Ovary (tissue), 9 donors: ENCODE data around the gene TBC1D16. TPM values are rescaled to one million over a fixed set of nuclear protein-coding genes. Genes with fewer than 3 reads are reported as not detected.

Experiments used
- DNase-seq, 5 donors: peaks; one replicate each; pipeline ENCODE4 v3.0.0-alpha.2; 2019 to 2020
- H3K27ac ChIP-seq, 2 donors: fragments of 200-600 bp; one replicate each; pipeline versions ENCODE4 v1.5.1 to v1.8.0; 2019 to 2022
- H3K27me3 ChIP-seq: fragments of 200-600 bp; one replicate; pipeline ENCODE4 v1.8.0; 2022
- H3K36me3 ChIP-seq: fragments of 200-600 bp; sonication (generic); one replicate; pipeline ENCODE4 v1.5.1; 2019
- H3K4me1 ChIP-seq: one replicate; pipeline ENCODE4 v1.8.1; 2013; ENCODE audit warnings: mild to moderate bottlenecking, moderate library complexity; ENCODE audit not compliant: insufficient read depth
- H3K4me3 ChIP-seq: fragments of 200-600 bp; sonication (generic); one replicate; pipeline ENCODE4 v1.5.1; 2017
- H3K9me3 ChIP-seq, 2 donors: fragments of 200-600 bp in 1 of 2; sonication (generic) in 1 of 2; one replicate each; pipeline versions ENCODE4 v1.5.1 to v1.8.1; 2013 to 2019; ENCODE audit warnings: mild to moderate bottlenecking in 1 of 2, moderate library complexity in 1 of 2
- EP300 ChIP-seq: sonication (generic); formaldehyde crosslinking; IDR thresholded peaks from one replicate; pipeline ENCODE4 v1.6.1; 2017; ENCODE audit warnings: antibody characterized with exemption
- POLR2A ChIP-seq: fragments of 450-650 bp; IDR thresholded peaks from one replicate; pipeline ENCODE4 v1.6.1; 2017; ENCODE audit warnings: antibody characterized with exemption, mild to moderate bottlenecking, moderate library complexity
- WGBS, 3 donors: extraction: QIAGEN DNeasy Blood & Tissue Kit in 1 of 3; methylation state at CpG; one replicate each; pipeline versions ENCODE4 v1.1.5 to v1.1.7; 2013 to 2017; 5-methylcytosine and 5-hydroxymethylcytosine counted together
- intact Hi-C, 4 donors: fragments of 100-400 bp; cut with DNase I; formaldehyde crosslinking; loops; one replicate each; pipeline versions ENCODE4 v1.11.0 to v1.15.1; 2022 to 2023
- polyA plus RNA-seq, 2 donors: library from polyadenylated mRNA; stranded (reverse); fragments of 200-250 nt in 1 of 2; fragments of 350-450 nt in 1 of 2; fragmentation: Illumina TruSeq in 1 of 2; extraction: RNeasy Lipid Tissue Mini Kit (QIAGEN cat#74804) in 1 of 2; gene quantifications; one replicate each; pipeline ENCODE4 v1.2.3, GENCODE V29; 2013 to 2014
- total RNA-seq, 7 donors: library from RNA; depleted of rRNA in 2 of 7; stranded (reverse); fragments of >200 nt in 2 of 7; fragmentation: NEBNext Ultra II Directional in 3 of 7; extraction: Animal tissue kit (Norgen Biotek cat#: 25700) in 3 of 7; gene quantifications; one replicate each; pipeline versions ENCODE4 v1.1.0 to v1.2.4, GENCODE V29; 2016 to 2023
- TF ChIP-seq, protein P1 (sequence below), 3 donors: fragments of 450-650 bp in 2 of 3; fragments of 200-600 bp in 1 of 3; IDR thresholded peaks; one replicate each; pipeline versions ENCODE4 v1.5.1 to v1.8.0; 2016 to 2022; ENCODE audit warnings: antibody characterized with exemption in 3 of 3, mild to moderate bottlenecking in 1 of 3
- donor health status: DM: no; HTN: no; CAD: no; lungs with moderate emphysema.
- donor health status: DM: no; HTN: no; CAD: no.
- donor health status: Bipolar disorder and iron deficiency.
- donor health status: DM: yes; HTN: yes; CAD: no.
- donor health status: DM: no; HTN: no; CAD: no.
- donor health status: DM: yes; HTN: yes; CAD: no.

TBC1D16 gene
- total and polyA plus RNA-seq, 9 donors: 9.3 to 40.5 (median 27.1) TPM

GRCh38 chr17:79919862-79920720 lies 115.6 kb downstream of the TBC1D16 start:
- H3K27me3 ChIP-seq: no peaks in the 10 kb centered on the region
- no peaks in the 10 kb centered on the region for H3K36me3 ChIP-seq
- DNase-seq: peak in 1 of 5 donors; percentile 35
- intact Hi-C loops: loop anchor here in 2 of 4 donors (10.0 kb wide), 3 partner anchors 55 to 175 kb away; no protein-coding TSS in a partner anchor
- no peak overlapping the region for H3K27ac ChIP-seq
- H3K4me1 ChIP-seq: peaks cover 3% of the 10 kb centered on the region
- no peaks in the 10 kb centered on the region for H3K9me3 ChIP-seq
- 48 to 53% (median 51%) methylated on average over 18 to 28 of the region's 28 CpGs for WGBS, 3 donors
- no peak for TF ChIP-seq POLR2A
- H3K4me3 ChIP-seq: no peak overlapping the region

DNA sequence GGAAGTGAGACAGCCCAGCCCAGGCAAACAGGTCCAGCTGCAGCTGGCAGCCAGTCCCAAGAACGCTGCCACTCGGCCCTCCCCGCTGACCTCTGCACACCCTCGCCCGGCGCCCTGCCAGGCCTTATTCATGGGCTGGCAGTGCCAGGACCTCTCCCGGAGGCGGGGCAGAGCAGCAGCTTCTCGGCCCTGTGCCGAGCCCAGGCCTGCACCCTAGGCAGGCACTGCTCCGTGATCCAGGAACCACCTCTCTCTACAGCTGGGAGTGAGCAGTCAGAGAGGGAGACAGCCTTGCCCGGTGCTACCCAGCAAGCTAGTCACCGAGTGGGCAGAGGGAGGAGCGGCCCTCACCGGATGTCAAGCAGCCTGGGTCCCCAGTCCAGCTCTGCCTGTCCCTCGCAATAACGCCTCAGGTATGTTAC lies 116.5 kb downstream of the TBC1D16 start:
- WGBS, 3 donors: 36 to 52% (median 38%) methylated on average over 15 to 17 of the region's 17 CpGs
- H3K9me3 ChIP-seq: no peaks in the 10 kb centered on the region
- H3K4me3 ChIP-seq: no peak overlapping the region
- TF ChIP-seq EP300 (no peak), POLR2A (no peak)
- TF ChIP-seq, protein P1, sequence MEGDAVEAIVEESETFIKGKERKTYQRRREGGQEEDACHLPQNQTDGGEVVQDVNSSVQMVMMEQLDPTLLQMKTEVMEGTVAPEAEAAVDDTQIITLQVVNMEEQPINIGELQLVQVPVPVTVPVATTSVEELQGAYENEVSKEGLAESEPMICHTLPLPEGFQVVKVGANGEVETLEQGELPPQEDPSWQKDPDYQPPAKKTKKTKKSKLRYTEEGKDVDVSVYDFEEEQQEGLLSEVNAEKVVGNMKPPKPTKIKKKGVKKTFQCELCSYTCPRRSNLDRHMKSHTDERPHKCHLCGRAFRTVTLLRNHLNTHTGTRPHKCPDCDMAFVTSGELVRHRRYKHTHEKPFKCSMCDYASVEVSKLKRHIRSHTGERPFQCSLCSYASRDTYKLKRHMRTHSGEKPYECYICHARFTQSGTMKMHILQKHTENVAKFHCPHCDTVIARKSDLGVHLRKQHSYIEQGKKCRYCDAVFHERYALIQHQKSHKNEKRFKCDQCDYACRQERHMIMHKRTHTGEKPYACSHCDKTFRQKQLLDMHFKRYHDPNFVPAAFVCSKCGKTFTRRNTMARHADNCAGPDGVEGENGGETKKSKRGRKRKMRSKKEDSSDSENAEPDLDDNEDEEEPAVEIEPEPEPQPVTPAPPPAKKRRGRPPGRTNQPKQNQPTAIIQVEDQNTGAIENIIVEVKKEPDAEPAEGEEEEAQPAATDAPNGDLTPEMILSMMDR (IDR thresholded peaks at IDR 0.05): no peak
- H3K27ac ChIP-seq: no peak overlapping the region
- intact Hi-C loops: loop anchor here in 2 of 4 donors (10.0 kb wide), 3 partner anchors 54 to 174 kb away; no protein-coding TSS in a partner anchor
- DNase-seq: peak in 3 of 5 donors; percentile 58 to 71 (median 67)
- no peaks in the 10 kb centered on the region for H3K27me3 ChIP-seq
- H3K36me3 ChIP-seq: no peaks in the 10 kb centered on the region
- H3K4me1 ChIP-seq: peaks cover 2% of the 10 kb centered on the region

- Histone ChIP-seq H3K27ac (no peak overlapping the region), H3K4me1 (peaks cover 2% of the 10 kb centered on the region), H3K27me3 (no peaks in the 10 kb centered on the region), H3K4me3 (no peak overlapping the region), H3K36me3 (no peaks in the 10 kb centered on the region), H3K9me3 (no peaks in the 10 kb centered on the region)
- no peak for DNase-seq
- intact Hi-C loops: loop anchor here in 2 of 4 donors (10.0 kb wide), 3 partner anchors 54 to 174 kb away; no protein-coding TSS in a partner anchor
- 46 to 73% (median 56%) methylated on average over 7 to 9 of the region's 9 CpGs for WGBS, 3 donors
- TF ChIP-seq POLR2A: no peak
- TF ChIP-seq, protein P1 (IDR thresholded peaks at IDR 0.05): no peak
- TF ChIP-seq EP300: no peak
Measured at GRCh38 chr17:79918581-79919163, 117.0 kb downstream of the TBC1D16 start.

DNA sequence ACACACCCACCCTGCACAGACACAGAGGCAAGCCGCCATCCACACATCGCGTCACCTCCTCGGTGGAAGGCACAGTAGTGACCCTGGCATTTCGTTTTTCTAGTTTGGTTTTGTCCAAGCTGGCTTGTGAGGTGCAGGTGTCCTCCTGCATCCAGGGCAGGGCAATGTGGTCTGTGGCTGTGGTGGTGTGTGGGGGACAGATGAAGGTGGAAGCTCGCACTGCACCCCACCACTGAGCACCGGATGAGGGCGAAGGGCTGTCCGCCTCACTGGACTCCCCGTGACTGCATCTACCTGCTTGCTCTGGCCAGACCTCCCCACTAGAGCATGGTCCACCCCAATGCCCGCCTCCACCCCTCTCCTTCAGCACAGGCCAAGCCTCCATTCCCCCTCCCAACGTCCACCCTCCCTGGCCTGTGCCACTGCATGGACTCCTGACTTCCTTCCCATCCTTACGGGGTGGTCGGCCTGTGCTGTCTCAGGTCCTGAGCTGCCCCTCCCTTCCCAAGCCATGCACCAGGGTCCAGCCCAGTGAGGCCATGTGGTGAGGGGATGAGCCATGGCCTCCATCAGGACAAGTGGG lies 117.7 kb downstream of the TBC1D16 start:
- DNase-seq: no peak
- Histone ChIP-seq H3K4me1 (peaks cover 2% of the 10 kb centered on the region), H3K36me3 (no peaks in the 10 kb centered on the region), H3K27ac (no peak overlapping the region), H3K9me3 (no peaks in the 10 kb centered on the region), H3K27me3 (no peaks in the 10 kb centered on the region), H3K4me3 (no peak overlapping the region)
- 88 to 92% (median 89%) methylated on average over 14 of the region's 14 CpGs for WGBS, 3 donors
- intact Hi-C loops: loop anchor here in 2 of 4 donors (10.0 kb wide), 3 partner anchors 53 to 173 kb away; no protein-coding TSS in a partner anchor
- TF ChIP-seq POLR2A: no peak
- TF ChIP-seq EP300: no peak
- TF ChIP-seq, protein P1 (IDR thresholded peaks at IDR 0.05): no peak
